ENCODE results near the gene ETNPPL. TPM values are rescaled to one million over a fixed set of nuclear protein-coding genes. Genes with fewer than 3 reads are reported as not detected.

ETNPPL gene
- polyA plus RNA-seq, 1 donor, result not detected

DNA sequence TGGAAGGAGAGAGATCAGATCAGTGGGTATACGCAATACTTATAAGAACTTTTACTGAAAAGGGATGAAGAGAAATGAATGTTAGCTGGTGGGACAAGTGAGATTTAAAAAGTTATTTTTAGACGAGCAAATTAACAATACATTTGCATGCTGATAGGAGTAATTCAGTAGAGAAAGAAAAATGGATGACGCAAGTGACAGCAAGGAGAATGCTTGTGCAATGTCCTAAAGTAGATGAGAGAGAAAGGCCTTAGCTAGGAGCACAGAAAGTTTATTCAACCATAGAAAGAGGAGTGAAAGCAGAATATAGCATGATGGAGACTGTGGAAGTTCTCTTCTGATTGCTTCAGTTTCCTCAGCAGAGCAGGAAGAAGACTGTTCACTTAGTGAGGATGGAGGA lies 66.7 kb downstream of the ETNPPL start:
- no peak for DNase-seq (ENCODE audit: low read depth)

DNA sequence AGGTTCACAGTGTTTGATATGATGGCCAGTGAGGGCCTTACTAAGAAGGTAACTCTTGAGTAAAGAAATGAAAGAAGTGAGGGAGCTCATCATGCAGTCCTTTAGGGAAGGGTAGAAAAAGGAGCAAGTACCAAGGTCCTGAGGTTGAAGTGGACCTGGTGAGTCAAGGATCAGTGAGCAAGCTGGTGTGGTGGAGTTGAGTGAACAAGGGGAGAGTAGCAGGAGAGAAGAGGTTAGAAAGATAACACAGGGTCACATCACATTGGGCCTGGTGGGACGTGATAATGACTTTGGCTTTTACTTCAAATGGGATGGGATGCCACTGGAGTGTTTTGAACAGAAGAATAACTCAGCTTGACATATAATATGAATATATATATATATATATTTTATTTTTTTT lies 67.8 kb downstream of the ETNPPL start:
- DNase-seq (ENCODE audit: low read depth), result no peak

DNA sequence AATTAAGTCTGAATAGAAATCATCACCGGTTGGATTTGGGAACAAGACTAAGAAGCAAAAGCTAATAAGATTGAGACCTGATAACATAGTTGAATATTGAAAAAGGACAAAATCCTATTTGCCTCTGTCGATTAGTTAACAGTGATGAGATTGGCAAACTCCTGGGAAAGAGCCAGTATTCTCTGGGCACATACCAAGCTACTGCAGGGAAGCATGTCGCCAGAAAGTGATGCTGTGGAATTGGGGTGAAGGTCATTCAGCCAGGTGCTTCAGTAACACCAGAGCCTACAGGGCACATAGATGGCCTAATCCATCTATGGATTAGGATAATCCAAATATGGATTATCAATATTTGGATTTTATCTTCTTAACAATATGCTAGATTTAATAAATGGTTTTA lies 68.4 kb downstream of the ETNPPL start:
- no peak for DNase-seq (ENCODE audit: low read depth)

DNA sequence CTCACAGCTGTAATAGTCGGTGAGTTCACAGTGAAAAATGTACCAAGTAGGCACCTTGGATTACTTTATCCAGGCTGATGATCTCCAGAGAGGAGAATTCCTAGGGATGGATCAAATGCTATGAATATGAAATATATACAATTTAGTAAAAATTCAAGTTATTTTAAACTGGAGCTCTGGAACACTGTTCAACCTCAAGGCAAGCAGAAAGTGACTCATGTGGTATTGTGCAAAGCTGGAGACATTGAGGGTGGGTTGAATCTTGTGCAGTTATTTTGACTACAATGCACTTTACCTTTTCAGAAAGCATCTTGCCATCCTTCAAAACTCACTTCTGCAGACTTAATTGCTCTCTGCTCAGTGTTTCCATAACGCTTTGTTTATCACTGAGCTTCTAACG lies 69.0 kb downstream of the ETNPPL start:
- no peak for DNase-seq (ENCODE audit: low read depth)

- no peak for DNase-seq (ENCODE audit: low read depth)
Observed at GRCh38 chr4:108693211-108693610, 69.6 kb downstream of the ETNPPL start.

Other genes starting within 250 kb of the ETNPPL start
- gene RPL34, start 142.5 kb downstream of the ETNPPL start, polyA plus RNA-seq (ENCODE audit: insufficient read length), result 1,928 TPM
- gene OSTC, start 112.5 kb downstream of the ETNPPL start, polyA plus RNA-seq (ENCODE audit: insufficient read length), result 149 TPM